A549 (cell line): Measurements from ENCODE around the gene ERCC8.

Experiments used
- CTCF ChIP-seq: fragments of >200 bp; sonication (Bioruptor Twin); formaldehyde crosslinking; IDR thresholded peaks from 3 replicates; pipeline ENCODE4 v1.5.1; 2016
- EP300 ChIP-seq, 2 experiments: fragments of >200 bp; sonication (Bioruptor Twin); formaldehyde crosslinking; IDR thresholded peaks; 2 replicates in 1 of 2; 3 replicates in 1 of 2; pipeline ENCODE4 v1.6.1; 2016 to 2017
- PBX3 ChIP-seq: IDR thresholded peaks from 2 replicates; pipeline ENCODE4 v1.6.1; 2012
- POLR2A ChIP-seq: IDR thresholded peaks from 2 replicates; pipeline ENCODE4 v1.6.1; 2012; ENCODE audit warnings: mild to moderate bottlenecking, low read length
- REST ChIP-seq: fragments of 200-600 bp; sonication (generic); IDR thresholded peaks from 2 replicates; pipeline ENCODE4 v1.6.1; 2016; ENCODE audit warnings: antibody characterized with exemption, mild to moderate bottlenecking, moderate library complexity
- SREBF2 ChIP-seq: fragments of 450-650 bp; IDR thresholded peaks from 2 replicates; pipeline ENCODE4 v1.6.1; 2014; ENCODE audit warnings: mild to moderate bottlenecking, moderate library complexity
- USF2 ChIP-seq: fragments of 450-650 bp; IDR thresholded peaks from 2 replicates; pipeline ENCODE4 v1.6.1; 2014; ENCODE audit warnings: antibody characterized with exemption

GRCh38 chr5:60960591-60960990, 15.7 kb upstream of the ERCC8 start:
- TF ChIP-seq CTCF (peak; percentile 44; the same call in 2 of the 3 replicates), PBX3 (no peak), USF2 (no peak), REST (no peak), POLR2A (no peak), EP300 (IDR thresholded peaks at IDR 0.05) (no peak), SREBF2 (no peak)
